Measurements from ENCODE around the gene TRAF7.

The TRAF7 gene

DNA sequence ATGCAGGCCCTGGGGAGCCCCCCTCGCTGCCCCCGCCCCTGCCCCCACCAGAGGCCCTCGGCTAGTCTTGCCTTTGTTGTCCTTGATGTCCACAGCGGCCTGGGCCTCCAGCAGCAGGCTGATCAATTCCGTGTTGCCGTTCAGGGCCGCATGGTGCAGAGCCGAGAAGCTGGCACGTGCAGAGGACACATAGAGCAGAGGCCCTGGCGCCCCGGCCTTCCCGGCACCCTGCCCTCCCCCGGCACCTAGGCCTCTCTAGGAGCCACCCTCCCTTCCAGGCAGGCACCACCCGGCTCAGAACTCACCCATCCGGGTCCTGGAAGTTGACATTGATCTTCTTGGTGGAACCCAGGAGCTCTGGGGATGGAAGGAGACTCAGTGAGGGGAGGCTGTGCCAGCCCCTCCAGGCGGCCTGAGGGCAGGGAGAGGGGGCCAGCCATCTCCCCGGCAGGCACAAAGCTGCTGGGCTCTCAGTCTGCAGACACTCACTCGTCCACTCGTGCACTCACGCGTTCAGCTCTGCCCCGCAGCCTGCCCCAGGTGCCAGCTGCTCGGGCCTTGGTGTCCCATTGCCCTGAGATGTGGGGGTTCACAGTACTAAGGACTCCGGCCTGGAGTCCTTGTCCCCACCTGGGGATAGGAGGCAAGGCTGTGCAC is 34.5 kb downstream of the TRAF7 start:
- no peaks in the 10 kb centered on the region for H3K36me3 Mint-ChIP-seq (ENCODE audit: low read depth)
- H3K27ac Mint-ChIP-seq, result no peak overlapping the region
- H3K9me3 Mint-ChIP-seq, result no peaks in the 10 kb centered on the region
- H3K27me3 Mint-ChIP-seq, result peaks cover 5% of the 10 kb centered on the region
- H3K4me1 Mint-ChIP-seq (ENCODE audit: low read depth), result peaks cover 3% of the 10 kb centered on the region
- no peak overlapping the region for H3K4me3 Mint-ChIP-seq

DNA sequence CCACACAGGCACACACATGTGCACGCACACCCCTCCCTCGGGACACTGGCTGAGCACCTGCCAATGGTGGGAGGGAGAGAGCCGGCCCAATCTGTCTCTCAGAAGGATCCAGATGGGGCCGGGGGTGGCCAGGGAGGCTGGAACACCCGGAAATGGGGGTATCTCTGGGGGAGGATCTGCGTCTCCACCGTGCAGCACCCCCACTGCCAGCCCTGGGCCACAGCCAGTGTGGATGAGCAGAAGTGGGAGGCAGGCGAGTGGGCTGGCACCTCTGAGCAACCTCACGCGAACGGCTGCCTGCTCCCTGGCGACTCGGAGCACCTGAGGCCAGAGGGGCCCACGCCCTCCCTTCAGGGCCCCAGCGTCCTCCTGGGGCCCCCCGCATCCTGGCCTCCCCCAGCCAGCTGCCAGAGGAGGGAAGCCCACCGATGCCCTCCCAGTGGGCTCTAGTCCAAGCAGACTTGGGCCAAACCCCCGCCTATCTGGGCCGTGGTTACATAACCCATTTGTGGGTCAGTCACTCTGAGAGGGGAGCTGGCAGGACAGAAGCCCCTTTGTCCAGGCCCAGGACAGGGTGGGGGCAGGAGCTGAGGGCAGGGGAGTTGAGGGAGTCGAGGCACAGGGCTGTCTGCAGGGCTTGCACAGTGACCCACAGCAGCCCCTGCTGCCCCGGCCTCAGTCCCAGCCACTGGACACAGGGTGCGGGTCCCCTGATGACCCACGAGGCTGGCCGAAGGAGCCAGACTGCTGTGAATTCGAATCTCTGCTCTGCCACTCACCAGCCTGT is 35.3 kb downstream of the TRAF7 start:
- Mint-ChIP-seq H3K4me3 (no peak overlapping the region), H3K9me3 (no peaks in the 10 kb centered on the region), H3K27ac (no peak overlapping the region), H3K36me3 (ENCODE audit: low read depth) (no peaks in the 10 kb centered on the region), H3K4me1 (ENCODE audit: low read depth) (peaks cover 3% of the 10 kb centered on the region), H3K27me3 (peaks cover 5% of the 10 kb centered on the region)

- Mint-ChIP-seq H3K4me1 (ENCODE audit: low read depth) (peaks cover 3% of the 10 kb centered on the region), H3K27ac (no peak overlapping the region), H3K9me3 (no peaks in the 10 kb centered on the region), H3K36me3 (ENCODE audit: low read depth) (no peaks in the 10 kb centered on the region), H3K27me3 (peaks cover 5% of the 10 kb centered on the region), H3K4me3 (no peak overlapping the region)
Observed at GRCh38 chr16:2191446-2191706, 35.8 kb downstream of the TRAF7 start.

DNA sequence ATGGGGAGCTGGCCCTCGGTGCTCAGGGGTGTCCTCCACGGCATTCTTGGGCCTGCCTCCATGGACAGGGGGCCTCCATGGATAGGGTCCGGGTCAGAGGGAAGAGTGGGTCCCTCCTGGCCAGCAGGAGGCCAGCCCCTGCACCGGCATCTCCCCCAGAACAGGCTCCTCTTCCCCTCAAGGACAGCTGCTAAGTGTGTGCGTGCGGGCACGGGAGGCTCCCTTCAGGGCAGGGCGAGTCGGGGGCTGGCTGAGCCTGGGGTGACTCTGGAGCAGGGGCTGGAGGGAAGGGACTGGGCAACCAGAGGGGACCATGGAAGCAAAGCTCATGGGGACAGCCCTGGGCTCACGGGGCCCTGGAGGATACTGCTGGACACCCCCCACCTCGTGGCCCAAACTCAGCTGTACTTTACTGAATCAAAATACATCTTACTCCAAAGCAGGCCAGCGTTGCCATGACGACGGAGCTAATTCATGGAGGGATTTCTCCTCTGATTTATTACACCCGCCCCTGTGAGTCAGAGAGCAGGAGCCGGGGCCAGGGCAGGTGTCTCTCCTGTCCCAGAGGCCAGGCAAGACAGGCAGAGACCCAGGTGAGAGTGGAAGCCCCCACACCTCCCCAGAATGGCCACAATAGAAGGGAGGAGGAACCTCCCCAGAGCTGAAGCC is 38.7 kb downstream of the TRAF7 start:
- Mint-ChIP-seq H3K4me3 (no peak overlapping the region), H3K9me3 (no peaks in the 10 kb centered on the region), H3K27ac (no peak overlapping the region), H3K36me3 (ENCODE audit: low read depth) (no peaks in the 10 kb centered on the region), H3K4me1 (ENCODE audit: low read depth) (peaks cover 3% of the 10 kb centered on the region), H3K27me3 (peaks cover 26% of the 10 kb centered on the region)

DNA sequence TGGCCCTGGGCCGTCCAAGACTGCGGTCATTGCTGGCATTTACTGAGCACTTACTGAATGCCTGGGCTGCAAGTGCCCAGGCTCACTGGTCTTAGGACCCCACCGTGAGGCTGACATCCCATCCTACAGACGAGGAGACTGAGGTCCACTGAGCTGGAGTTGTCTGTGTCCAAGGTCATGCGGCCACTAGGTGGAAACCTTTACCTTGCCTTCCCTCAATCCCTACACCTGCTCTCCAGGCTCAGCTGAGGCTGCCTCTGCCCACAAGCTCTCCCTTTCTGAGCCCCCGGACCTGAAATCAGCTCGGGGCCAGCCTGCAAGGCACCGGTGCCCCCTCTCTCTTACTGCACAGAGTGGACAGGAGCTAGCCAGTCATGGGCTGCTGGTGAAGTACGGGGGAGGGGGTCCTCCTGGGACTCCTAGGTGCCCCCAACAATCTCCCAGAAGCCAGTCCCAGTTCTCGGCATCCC is 39.3 kb downstream of the TRAF7 start:
- no peaks in the 10 kb centered on the region for H3K9me3 Mint-ChIP-seq
- H3K27ac Mint-ChIP-seq, result no peak overlapping the region
- peaks cover 3% of the 10 kb centered on the region for H3K4me1 Mint-ChIP-seq (ENCODE audit: low read depth)
- H3K36me3 Mint-ChIP-seq (ENCODE audit: low read depth), result no peaks in the 10 kb centered on the region
- H3K27me3 Mint-ChIP-seq, result peaks cover 26% of the 10 kb centered on the region
- H3K4me3 Mint-ChIP-seq, result no peak overlapping the region

- Mint-ChIP-seq H3K4me3 (no peak overlapping the region), H3K9me3 (no peaks in the 10 kb centered on the region), H3K36me3 (ENCODE audit: low read depth) (no peaks in the 10 kb centered on the region), H3K4me1 (ENCODE audit: low read depth) (peaks cover 3% of the 10 kb centered on the region), H3K27me3 (peaks cover 26% of the 10 kb centered on the region), H3K27ac (no peak overlapping the region)
Observed at GRCh38 chr16:2195322-2196161, 40.0 kb downstream of the TRAF7 start.

GRCh38 chr16:2196162-2196980 is 40.8 kb downstream of the TRAF7 start, which contains the start of gene CASKIN1:
CASKIN1 (minus strand) TSS chr16:2196605; CDS start chr16:2196432, 173 bp downstream.
- H3K9me3 Mint-ChIP-seq, result no peaks in the 10 kb centered on the region
- peaks cover 26% of the 10 kb centered on the region for H3K27me3 Mint-ChIP-seq
- peak within 1 kb of the TSS; percentile 30 for H3K4me3 Mint-ChIP-seq
- H3K27ac Mint-ChIP-seq, result no peak within 1 kb of the TSS
- peaks cover 3% of the 10 kb centered on the region for H3K4me1 Mint-ChIP-seq (ENCODE audit: low read depth)
- H3K36me3 Mint-ChIP-seq (ENCODE audit: low read depth), result no peaks in the 10 kb centered on the region

- peak overlapping the region; percentile 30 for H3K4me3 Mint-ChIP-seq
- H3K4me1 Mint-ChIP-seq (ENCODE audit: low read depth), result peaks cover 3% of the 10 kb centered on the region
- H3K27ac Mint-ChIP-seq, result no peak overlapping the region
- H3K9me3 Mint-ChIP-seq, result no peaks in the 10 kb centered on the region
- H3K36me3 Mint-ChIP-seq (ENCODE audit: low read depth), result no peaks in the 10 kb centered on the region
- H3K27me3 Mint-ChIP-seq, result peaks cover 26% of the 10 kb centered on the region
Observed at GRCh38 chr16:2196981-2197511, 41.5 kb downstream of the TRAF7 start.

GRCh38 chr16:2197765-2198164 is 42.2 kb downstream of the TRAF7 start:
- no peaks in the 10 kb centered on the region for H3K9me3 Mint-ChIP-seq
- H3K36me3 Mint-ChIP-seq (ENCODE audit: low read depth), result no peaks in the 10 kb centered on the region
- H3K4me3 Mint-ChIP-seq, result no peak overlapping the region
- no peak overlapping the region for H3K27ac Mint-ChIP-seq
- H3K4me1 Mint-ChIP-seq (ENCODE audit: low read depth), result peaks cover 3% of the 10 kb centered on the region
- peaks cover 26% of the 10 kb centered on the region for H3K27me3 Mint-ChIP-seq

DNA sequence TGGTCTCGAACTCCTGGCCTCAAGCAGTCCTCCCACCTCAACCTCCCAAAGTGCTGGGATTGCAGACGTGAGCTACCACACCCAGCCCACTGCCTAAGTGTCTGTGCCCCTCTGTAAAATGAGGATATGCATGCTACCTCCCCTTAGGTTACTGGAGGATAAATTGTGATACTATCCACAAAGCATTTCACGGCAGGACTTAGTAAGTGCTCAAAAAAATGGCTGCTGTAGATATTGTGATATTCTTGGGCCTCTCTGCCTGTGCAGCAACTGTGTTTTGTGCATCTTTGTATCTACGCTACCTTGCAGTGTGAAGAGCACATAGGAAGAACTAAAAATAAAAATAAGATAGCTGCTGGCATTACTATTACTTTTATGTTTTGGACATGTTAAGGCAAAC is 42.7 kb downstream of the TRAF7 start:
- no peaks in the 10 kb centered on the region for H3K36me3 Mint-ChIP-seq (ENCODE audit: low read depth)
- H3K27ac Mint-ChIP-seq, result no peak overlapping the region
- peaks cover 3% of the 10 kb centered on the region for H3K4me1 Mint-ChIP-seq (ENCODE audit: low read depth)
- H3K27me3 Mint-ChIP-seq, result peaks cover 26% of the 10 kb centered on the region
- no peak overlapping the region for H3K4me3 Mint-ChIP-seq
- no peaks in the 10 kb centered on the region for H3K9me3 Mint-ChIP-seq

- Mint-ChIP-seq H3K36me3 (ENCODE audit: low read depth) (no peaks in the 10 kb centered on the region), H3K4me1 (ENCODE audit: low read depth) (peaks cover 8% of the 10 kb centered on the region), H3K27me3 (peaks cover 26% of the 10 kb centered on the region), H3K4me3 (no peak overlapping the region), H3K27ac (no peak overlapping the region), H3K9me3 (no peaks in the 10 kb centered on the region)
Observed at GRCh38 chr16:2199095-2199494, 43.5 kb downstream of the TRAF7 start.

- Mint-ChIP-seq H3K9me3 (no peaks in the 10 kb centered on the region), H3K36me3 (ENCODE audit: low read depth) (no peaks in the 10 kb centered on the region), H3K27me3 (peaks cover 25% of the 10 kb centered on the region), H3K4me3 (no peak overlapping the region), H3K27ac (no peak overlapping the region), H3K4me1 (ENCODE audit: low read depth) (peaks cover 13% of the 10 kb centered on the region)
Observed at GRCh38 chr16:2199621-2200139, 44.1 kb downstream of the TRAF7 start.

- H3K27me3 Mint-ChIP-seq, result peaks cover 21% of the 10 kb centered on the region
- H3K36me3 Mint-ChIP-seq (ENCODE audit: low read depth), result no peaks in the 10 kb centered on the region
- no peaks in the 10 kb centered on the region for H3K9me3 Mint-ChIP-seq
- no peak overlapping the region for H3K27ac Mint-ChIP-seq
- peaks cover 11% of the 10 kb centered on the region for H3K4me1 Mint-ChIP-seq (ENCODE audit: low read depth)
- no peak overlapping the region for H3K4me3 Mint-ChIP-seq
Observed at GRCh38 chr16:2200313-2200712, 44.7 kb downstream of the TRAF7 start.

All from stimulated activated naive CD8-positive, alpha-beta T cell treated with anti-CD3 and anti-CD28 coated beads, Interleukin-15, Interleukin-2, amounts not matched to agents 100 ng/mL and 50 ng/mL, for 24 hours (primary cell).